ENCODE data around the gene CATSPERE. TPM values are rescaled to one million over a fixed set of nuclear protein-coding genes. Genes with fewer than 3 reads are reported as not detected.
"Not testable (repeated sequence)": the region's sequence is repeated elsewhere in the genome, so short reads cannot be mapped to it uniquely, and the experiment has no call there.

CATSPERE gene
- total and polyA plus RNA-seq, 2 donors, result 0.38 to 5.5 TPM

DNA sequence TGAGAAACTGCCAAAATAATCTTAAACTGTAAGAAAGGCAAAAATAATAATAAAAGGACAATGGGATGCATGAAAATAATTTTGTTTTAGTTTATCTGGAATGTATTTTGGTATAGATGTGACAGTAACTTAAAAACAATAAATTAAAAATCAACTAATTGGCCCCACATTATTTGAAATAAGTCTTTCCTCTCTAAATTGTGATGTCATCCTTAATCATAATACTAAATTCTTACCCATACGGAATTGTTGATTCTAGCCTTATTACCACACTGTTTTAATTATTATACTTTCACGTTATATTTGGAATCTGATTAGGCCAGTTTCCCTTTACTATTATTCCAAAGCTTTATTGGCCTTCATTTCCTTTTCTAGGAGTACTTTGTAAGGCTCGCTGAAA is 199.5 kb downstream of the CATSPERE start:
- Histone ChIP-seq H3K4me3 (ENCODE audit: low read depth, low read length) (no peak overlapping the region), H3K36me3 (ENCODE audit: insufficient read depth) (no peaks in the 10 kb centered on the region), H3K27ac (ENCODE audit: low read depth) (no peak overlapping the region), H3K4me1 (ENCODE audit: insufficient read depth) (peaks cover 3% of the 10 kb centered on the region)
- WGBS, result 96% methylated on average over 3 of the region's 3 CpGs
- DNase-seq (ENCODE audit: extremely low spot score), result no peak

GRCh38 chr1:244661569-244662312 is 200.7 kb downstream of the CATSPERE start:
- H3K4me1 ChIP-seq (ENCODE audit: insufficient read depth); H3K36me3 ChIP-seq (ENCODE audit: insufficient read depth); H3K4me3 ChIP-seq (ENCODE audit: low read depth, low read length); H3K27ac ChIP-seq (ENCODE audit: low read depth); DNase-seq (ENCODE audit: extremely low spot score): not testable (repeated sequence)
- WGBS, result 98% methylated on average over 3 of the region's 4 CpGs

- WGBS, result 87% methylated on average over 2 of the region's 2 CpGs
- no peak for DNase-seq (ENCODE audit: extremely low spot score)
- Histone ChIP-seq H3K4me1 (ENCODE audit: insufficient read depth) (peaks cover 3% of the 10 kb centered on the region), H3K27ac (ENCODE audit: low read depth) (no peak overlapping the region), H3K4me3 (ENCODE audit: low read depth, low read length) (no peak overlapping the region), H3K36me3 (ENCODE audit: insufficient read depth) (no peaks in the 10 kb centered on the region)
These were observed 201.5 kb downstream of the CATSPERE start for GRCh38 chr1:244662599-244662998.

DNA sequence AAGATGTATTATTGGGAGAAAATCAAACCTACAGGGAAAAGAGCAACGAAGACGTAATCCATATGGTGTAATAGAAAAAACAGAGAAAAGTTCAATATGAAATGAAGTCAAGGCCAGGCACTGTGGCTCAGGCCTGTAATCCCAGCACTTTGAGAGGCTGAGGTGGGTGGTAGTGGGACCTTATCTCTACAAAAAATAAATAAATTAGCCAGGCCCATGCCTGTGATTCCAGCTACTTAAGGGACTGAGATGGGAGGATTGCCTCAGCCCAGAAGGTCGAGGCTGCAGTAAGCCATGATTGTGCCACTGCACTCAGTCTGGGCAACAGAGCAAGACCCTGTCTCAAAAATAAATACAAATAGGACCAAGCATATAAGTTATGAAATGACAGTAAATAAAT is 203.3 kb downstream of the CATSPERE start:
- H3K27ac ChIP-seq (ENCODE audit: low read depth), result no peak overlapping the region
- no peak for DNase-seq (ENCODE audit: extremely low spot score)
- H3K4me3 ChIP-seq (ENCODE audit: low read depth, low read length), result no peak overlapping the region
- no peaks in the 10 kb centered on the region for H3K36me3 ChIP-seq (ENCODE audit: insufficient read depth)
- 70% methylated on average over 3 of the region's 3 CpGs for WGBS
- peaks cover 1% of the 10 kb centered on the region for H3K4me1 ChIP-seq (ENCODE audit: insufficient read depth)

DNA sequence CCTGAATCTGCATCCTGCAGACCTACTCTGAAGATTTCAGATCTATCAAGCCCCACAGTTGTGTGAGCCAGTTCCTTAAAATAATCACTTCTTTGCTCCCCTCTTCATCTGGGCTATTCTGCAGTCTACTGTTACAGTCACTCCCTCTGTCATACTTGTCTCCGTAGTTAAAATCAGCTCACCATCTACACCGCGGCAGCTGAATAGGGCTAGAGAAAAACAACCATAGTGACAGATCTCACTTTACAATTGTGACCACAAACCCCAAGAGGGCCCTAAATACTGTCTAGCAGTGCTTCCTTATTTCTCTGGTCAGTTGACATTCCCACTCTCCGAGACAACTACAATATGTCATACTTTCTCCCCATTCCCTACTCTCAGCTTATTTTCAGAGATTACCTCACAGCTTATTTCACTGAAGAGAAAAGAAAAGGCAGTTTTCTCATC is 204.7 kb downstream of the CATSPERE start:
- Histone ChIP-seq H3K36me3 (ENCODE audit: insufficient read depth) (no peaks in the 10 kb centered on the region), H3K4me1 (ENCODE audit: insufficient read depth) (peaks cover 1% of the 10 kb centered on the region), H3K4me3 (ENCODE audit: low read depth, low read length) (no peak overlapping the region), H3K27ac (ENCODE audit: low read depth) (no peak overlapping the region)
- WGBS, result 52% methylated on average over 4 of the region's 4 CpGs
- no peak for DNase-seq (ENCODE audit: extremely low spot score)

DNA sequence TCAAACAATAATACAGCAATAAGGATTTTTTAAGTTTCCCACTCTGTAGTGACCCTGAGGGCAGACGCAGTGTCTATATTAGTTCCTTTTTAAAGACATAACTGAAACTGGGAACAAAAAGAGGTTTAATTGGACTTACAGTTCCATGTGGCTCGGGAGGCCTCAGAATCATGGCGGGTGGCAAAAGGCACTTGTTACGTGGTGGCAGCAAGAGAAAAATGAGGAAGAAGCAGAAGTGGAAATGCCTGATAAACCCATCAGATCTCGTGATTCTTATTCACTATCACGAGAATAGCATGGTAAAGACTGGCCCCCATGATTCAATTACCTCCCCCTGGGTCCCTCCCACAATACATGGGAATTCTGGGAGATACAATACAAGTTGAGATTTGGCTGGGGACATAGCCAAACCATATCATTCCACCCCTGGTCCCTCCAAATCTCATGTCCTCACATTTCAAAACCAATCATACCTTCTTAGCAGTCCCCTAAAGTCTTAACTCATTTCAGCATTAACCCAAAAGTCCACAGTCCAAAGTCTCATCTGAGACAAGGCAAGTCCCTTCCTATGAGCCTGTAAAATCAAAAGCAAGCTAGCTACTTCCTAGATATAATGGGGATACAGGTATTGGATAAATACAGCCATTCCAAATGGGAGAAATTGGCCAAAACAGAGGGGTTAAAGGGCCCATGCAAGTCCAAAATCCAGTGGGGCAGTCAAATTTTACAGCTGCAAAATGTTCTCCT is 205.8 kb downstream of the CATSPERE start:
- not testable (repeated sequence) for DNase-seq (ENCODE audit: extremely low spot score); H3K4me1 ChIP-seq (ENCODE audit: insufficient read depth); H3K27ac ChIP-seq (ENCODE audit: low read depth); H3K4me3 ChIP-seq (ENCODE audit: low read depth, low read length); H3K36me3 ChIP-seq (ENCODE audit: insufficient read depth)
- 92% methylated on average over 6 of the region's 6 CpGs for WGBS

DNA sequence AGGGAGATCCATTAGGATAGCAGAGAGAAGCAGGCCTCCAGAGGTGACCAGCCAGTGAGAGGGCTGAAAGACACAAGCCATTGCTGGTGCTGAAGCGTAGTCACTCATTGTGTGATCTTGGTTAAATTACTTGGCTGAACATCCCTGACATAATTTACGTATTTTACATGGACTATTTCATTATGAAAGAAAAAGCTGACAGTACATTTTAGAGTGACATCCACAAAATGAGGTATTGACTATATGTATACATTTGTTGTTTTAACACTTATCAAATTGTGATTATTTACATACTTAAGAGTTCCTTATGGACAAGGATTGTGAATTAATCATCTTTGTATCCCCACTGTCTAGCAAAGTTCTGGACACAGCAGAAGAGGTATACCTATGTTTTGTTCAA is 206.7 kb downstream of the CATSPERE start:
- H3K4me1 ChIP-seq (ENCODE audit: insufficient read depth), result no peaks in the 10 kb centered on the region

GRCh38 chr1:244672946-244673682 is 212.0 kb downstream of the CATSPERE start:
- Histone ChIP-seq H3K4me3 (ENCODE audit: low read depth, low read length) (no peak overlapping the region), H3K27ac (ENCODE audit: low read depth) (no peak overlapping the region), H3K4me1 (ENCODE audit: insufficient read depth) (no peaks in the 10 kb centered on the region), H3K36me3 (ENCODE audit: insufficient read depth) (no peaks in the 10 kb centered on the region)
- WGBS, result 27% methylated on average over 4 of the region's 4 CpGs
- DNase-seq (ENCODE audit: extremely low spot score), result peak; percentile 63

More for the DNA sequence above, 206.7 kb downstream of the CATSPERE start:
- no peak overlapping the region for H3K27ac ChIP-seq (ENCODE audit: low read depth)
- no peak for DNase-seq (ENCODE audit: extremely low spot score)
- H3K36me3 ChIP-seq (ENCODE audit: insufficient read depth), result no peaks in the 10 kb centered on the region
- H3K4me3 ChIP-seq (ENCODE audit: low read depth, low read length), result no peak overlapping the region
- 96% methylated on average over 2 of the region's 2 CpGs for WGBS

DNA sequence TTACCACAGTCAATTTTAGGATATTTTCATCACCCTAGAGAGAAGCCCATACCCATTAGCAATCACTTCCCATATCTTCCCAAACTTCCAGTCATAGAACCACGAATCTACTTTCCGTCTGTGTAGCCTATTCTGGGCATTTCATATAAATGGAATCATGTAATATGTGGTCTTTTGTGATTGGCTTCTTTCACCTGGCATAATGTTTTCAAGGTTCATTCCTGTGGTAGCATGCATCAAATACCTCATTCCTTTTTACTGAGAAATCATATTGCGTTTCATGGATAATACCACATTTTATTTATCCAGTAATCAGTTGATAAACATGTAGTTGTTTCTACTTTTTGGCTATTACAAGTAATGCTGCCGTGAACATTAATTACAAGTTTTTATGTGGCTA is 213.4 kb downstream of the CATSPERE start:
- no peak for DNase-seq (ENCODE audit: extremely low spot score)
- no peaks in the 10 kb centered on the region for H3K36me3 ChIP-seq (ENCODE audit: insufficient read depth)
- peaks cover 2% of the 10 kb centered on the region for H3K4me1 ChIP-seq (ENCODE audit: insufficient read depth)
- no peak overlapping the region for H3K4me3 ChIP-seq (ENCODE audit: low read depth, low read length)
- WGBS, result 69% methylated on average over 4 of the region's 4 CpGs
- H3K27ac ChIP-seq (ENCODE audit: low read depth), result no peak overlapping the region

- no peak for DNase-seq (ENCODE audit: extremely low spot score)
- Histone ChIP-seq H3K27ac (ENCODE audit: low read depth) (no peak overlapping the region), H3K36me3 (ENCODE audit: insufficient read depth) (no peaks in the 10 kb centered on the region), H3K4me3 (ENCODE audit: low read depth, low read length) (no peak overlapping the region), H3K4me1 (ENCODE audit: insufficient read depth) (peaks cover 2% of the 10 kb centered on the region)
- 96% methylated on average over 2 of the region's 2 CpGs for WGBS
These were observed 214.1 kb downstream of the CATSPERE start for GRCh38 chr1:244675167-244675566.

DNA sequence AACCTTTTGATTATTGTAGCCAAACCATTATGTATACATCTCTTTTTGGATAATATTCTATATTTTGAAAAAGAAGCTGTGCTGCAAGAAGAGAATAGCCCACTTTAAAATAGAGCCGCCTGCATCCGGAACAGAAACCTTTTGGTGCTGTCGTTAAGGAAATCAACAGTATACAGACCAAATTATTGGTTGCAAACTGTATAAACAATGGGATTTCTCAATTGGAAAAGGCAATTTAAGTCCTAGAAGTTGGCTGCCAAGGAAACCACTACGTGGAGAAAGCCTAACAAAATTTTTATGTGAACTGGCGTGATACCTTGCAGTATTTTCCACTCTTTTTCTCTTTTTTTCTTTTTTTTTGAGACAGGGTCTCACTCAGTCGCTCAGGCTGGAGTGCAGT is 217.6 kb downstream of the CATSPERE start:
- H3K36me3 ChIP-seq (ENCODE audit: insufficient read depth), result no peaks in the 10 kb centered on the region
- H3K27ac ChIP-seq (ENCODE audit: low read depth), result no peak overlapping the region
- DNase-seq (ENCODE audit: extremely low spot score), result no peak
- no peak overlapping the region for H3K4me3 ChIP-seq (ENCODE audit: low read depth, low read length)
- H3K4me1 ChIP-seq (ENCODE audit: insufficient read depth), result peaks cover 2% of the 10 kb centered on the region
- WGBS, result 36% methylated on average over 6 of the region's 6 CpGs

DNA sequence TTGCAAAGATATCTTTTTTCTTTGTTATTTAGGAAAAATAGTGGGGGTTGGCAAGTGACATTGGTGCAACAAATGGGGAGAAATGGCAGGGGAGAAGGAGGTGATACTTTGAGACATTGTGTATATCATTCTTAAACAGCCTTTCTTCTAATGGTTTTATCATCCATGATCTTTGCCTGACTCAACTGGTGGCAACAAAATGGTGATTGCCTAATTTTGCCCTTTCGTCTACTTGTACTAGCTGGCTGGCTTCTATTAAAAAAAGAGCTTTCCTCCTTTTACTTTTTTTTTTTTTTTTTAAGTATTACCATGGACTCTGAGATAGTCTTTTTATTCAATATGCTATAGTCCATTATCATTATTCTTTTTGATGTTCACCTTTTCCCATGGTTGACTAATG is 219.6 kb downstream of the CATSPERE start:
- H3K4me1 ChIP-seq (ENCODE audit: insufficient read depth), result peaks cover 2% of the 10 kb centered on the region
- no peak for DNase-seq (ENCODE audit: extremely low spot score)
- no peak overlapping the region for H3K27ac ChIP-seq (ENCODE audit: low read depth)
- H3K4me3 ChIP-seq (ENCODE audit: low read depth, low read length), result no peak overlapping the region
- WGBS, result 88% methylated on average over 1 of the region's 1 CpG
- no peaks in the 10 kb centered on the region for H3K36me3 ChIP-seq (ENCODE audit: insufficient read depth)

GRCh38 chr1:244682087-244682486 is 221.0 kb downstream of the CATSPERE start:
- not testable (repeated sequence) for H3K36me3 ChIP-seq (ENCODE audit: insufficient read depth); DNase-seq (ENCODE audit: extremely low spot score); H3K4me3 ChIP-seq (ENCODE audit: low read depth, low read length); H3K4me1 ChIP-seq (ENCODE audit: insufficient read depth); H3K27ac ChIP-seq (ENCODE audit: low read depth)
- WGBS, result 91% methylated on average over 4 of the region's 4 CpGs
